ENCODE measurements around the gene CHRD. TPM values are rescaled to one million over a fixed set of nuclear protein-coding genes. Genes with fewer than 3 reads are reported as not detected.

The CHRD gene
- total and polyA plus RNA-seq, 10 donors = 5.2 to 26.5 (median 14.9) TPM

DNA sequence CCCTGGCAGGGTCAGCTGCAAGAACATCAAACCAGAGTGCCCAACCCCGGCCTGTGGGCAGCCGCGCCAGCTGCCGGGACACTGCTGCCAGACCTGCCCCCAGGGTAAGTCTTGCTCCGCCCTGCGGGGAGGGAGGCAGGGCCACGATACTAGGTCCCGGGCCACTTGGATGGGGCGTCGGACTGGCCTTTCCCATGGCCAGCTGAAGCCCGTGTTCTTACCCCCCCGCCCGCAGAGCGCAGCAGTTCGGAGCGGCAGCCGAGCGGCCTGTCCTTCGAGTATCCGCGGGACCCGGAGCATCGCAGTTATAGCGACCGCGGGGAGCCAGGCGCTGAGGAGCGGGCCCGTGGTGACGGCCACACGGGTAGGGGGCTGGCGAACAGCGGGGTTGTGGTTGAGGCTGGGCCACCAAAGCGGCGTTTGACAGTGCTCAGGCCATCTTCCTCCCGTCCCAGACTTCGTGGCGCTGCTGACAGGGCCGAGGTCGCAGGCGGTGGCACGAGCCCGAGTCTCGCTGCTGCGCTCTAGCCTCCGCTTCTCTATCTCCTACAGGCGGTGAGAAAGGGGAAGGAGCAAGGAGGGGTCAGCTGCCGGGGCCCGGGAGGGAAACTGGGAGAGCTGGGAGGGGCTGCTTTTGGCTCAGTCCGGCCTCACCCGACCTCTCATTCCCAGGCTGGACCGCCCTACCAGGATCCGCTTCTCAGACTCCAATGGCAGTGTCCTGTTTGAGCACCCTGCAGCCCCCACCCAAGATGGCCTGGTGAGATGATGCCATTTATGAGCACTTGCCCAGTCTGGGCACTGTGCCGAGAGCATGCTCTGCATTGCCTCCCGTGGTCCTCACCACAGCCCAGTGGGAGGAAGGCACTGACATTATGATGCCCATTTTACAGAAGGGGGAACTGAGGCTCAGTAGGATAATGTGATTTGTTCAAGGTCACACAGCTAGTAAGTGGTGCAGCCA lies 1.7 kb downstream of the CHRD start:
- TF ChIP-seq POLR2AphosphoS5 (IDR thresholded peaks at IDR 0.05) = peak in 2 of 3 donors; percentile 26 to 59
- no peak for TF ChIP-seq CTCF (IDR thresholded peaks at IDR 0.05 in 8 of 11, conservative IDR thresholded peaks at IDR 0.05 in 3 of 11)
- peaks cover 0 to 85% (median 36%) of the 10 kb centered on the region in 7 donors for H3K27me3 ChIP-seq (replicated peaks in 1 of 7)
- H3K4me3 ChIP-seq = peak overlapping the region; percentile 0 to 73 (median 42)
- 5 to 8% (median 6%) methylated on average over 23 to 55 of the region's 55 CpGs for WGBS, 5 donors
- intact Hi-C loops (cut with DNase I; ENCODE audit: low total_unique reads) = no loop called here
- peak overlapping the region in 4 of 8 donors; percentile 37 to 79 (median 75) for H3K27ac ChIP-seq
- no peak for DNase-seq
- peaks cover 0 to 11% (median 0%) of the 10 kb centered on the region in 6 donors for H3K36me3 ChIP-seq
- peaks cover 7 to 48% (median 18%) of the 10 kb centered on the region in 6 donors for H3K4me1 ChIP-seq
- no peaks in the 10 kb centered on the region for H3K9me3 ChIP-seq

DNA sequence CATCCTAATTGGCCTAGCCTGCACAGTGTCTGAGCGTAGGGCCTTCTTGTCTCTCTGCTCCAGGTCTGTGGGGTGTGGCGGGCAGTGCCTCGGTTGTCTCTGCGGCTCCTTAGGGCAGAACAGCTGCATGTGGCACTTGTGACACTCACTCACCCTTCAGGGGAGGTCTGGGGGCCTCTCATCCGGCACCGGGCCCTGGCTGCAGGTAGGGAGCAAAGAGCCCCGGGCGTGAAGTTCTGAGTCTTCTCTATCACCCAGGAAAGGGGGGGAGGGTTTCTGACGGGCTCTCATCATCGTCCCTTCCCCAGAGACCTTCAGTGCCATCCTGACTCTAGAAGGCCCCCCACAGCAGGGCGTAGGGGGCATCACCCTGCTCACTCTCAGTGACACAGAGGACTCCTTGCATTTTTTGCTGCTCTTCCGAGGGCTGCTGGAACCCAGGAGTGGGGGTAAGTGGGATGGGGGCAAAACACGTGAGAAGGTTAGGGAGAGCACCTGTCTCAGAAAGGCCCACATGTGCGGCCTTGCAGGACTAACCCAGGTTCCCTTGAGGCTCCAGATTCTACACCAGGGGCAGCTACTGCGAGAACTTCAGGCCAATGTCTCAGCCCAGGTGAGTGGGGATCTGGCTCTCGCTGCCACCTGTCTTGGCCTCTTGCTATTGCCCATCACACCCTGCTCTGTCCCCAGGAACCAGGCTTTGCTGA lies 2.6 kb downstream of the CHRD start:
- Histone ChIP-seq H3K36me3 (peaks cover 0 to 16% (median 0%) of the 10 kb centered on the region in 6 donors), H3K4me3 (no peak overlapping the region), H3K27me3 (replicated peaks in 1 of 7) (peaks cover 0 to 79% (median 36%) of the 10 kb centered on the region in 7 donors), H3K9me3 (no peaks in the 10 kb centered on the region), H3K4me1 (peaks cover 7 to 44% (median 18%) of the 10 kb centered on the region in 6 donors), H3K27ac (peak overlapping the region in 1 of 8 donors; percentile 79)
- TF ChIP-seq CTCF (IDR thresholded peaks at IDR 0.05 in 8 of 11, conservative IDR thresholded peaks at IDR 0.05 in 3 of 11) (no peak), POLR2A (IDR thresholded peaks at IDR 0.05) (no peak), POLR2AphosphoS5 (IDR thresholded peaks at IDR 0.05) (no peak)
- no peak for DNase-seq
- intact Hi-C loops (cut with DNase I; ENCODE audit: low total_unique reads) = no loop called here
- 84 to 97% (median 89%) methylated on average over 14 to 16 of the region's 16 CpGs for WGBS, 5 donors

- Histone ChIP-seq H3K27ac (no peak overlapping the region), H3K9me3 (no peaks in the 10 kb centered on the region), H3K36me3 (peaks cover 0 to 16% (median 0%) of the 10 kb centered on the region in 6 donors), H3K4me3 (no peak overlapping the region), H3K27me3 (replicated peaks in 1 of 7) (peaks cover 0 to 72% (median 36%) of the 10 kb centered on the region in 7 donors), H3K4me1 (peaks cover 7 to 37% (median 16%) of the 10 kb centered on the region in 6 donors)
- 90 to 96% (median 94%) methylated on average over 15 of the region's 15 CpGs for WGBS, 5 donors
- no peak for DNase-seq
- intact Hi-C loops (cut with DNase I; ENCODE audit: low total_unique reads) = no loop called here
- no peak for TF ChIP-seq POLR2A (IDR thresholded peaks at IDR 0.05)
- no peak for TF ChIP-seq CTCF (IDR thresholded peaks at IDR 0.05 in 8 of 11, conservative IDR thresholded peaks at IDR 0.05 in 3 of 11)
- TF ChIP-seq POLR2AphosphoS5 (IDR thresholded peaks at IDR 0.05) = no peak
Observed at GRCh38 chr3:184383033-184383740, 3.3 kb downstream of the CHRD start.
